ENCODE results near the gene MGME1.

GRCh38 chr20:17976305-17976704 lies 7.5 kb downstream of the MGME1 start:
- no peak for TF ChIP-seq CTCF (IDR thresholded peaks at IDR 0.05)
- no peak for TF ChIP-seq POLR2A (IDR thresholded peaks at IDR 0.05)

All from uterus (tissue), 2 donors.